ENCODE measurements around the gene P2RY12.

The P2RY12 gene

DNA sequence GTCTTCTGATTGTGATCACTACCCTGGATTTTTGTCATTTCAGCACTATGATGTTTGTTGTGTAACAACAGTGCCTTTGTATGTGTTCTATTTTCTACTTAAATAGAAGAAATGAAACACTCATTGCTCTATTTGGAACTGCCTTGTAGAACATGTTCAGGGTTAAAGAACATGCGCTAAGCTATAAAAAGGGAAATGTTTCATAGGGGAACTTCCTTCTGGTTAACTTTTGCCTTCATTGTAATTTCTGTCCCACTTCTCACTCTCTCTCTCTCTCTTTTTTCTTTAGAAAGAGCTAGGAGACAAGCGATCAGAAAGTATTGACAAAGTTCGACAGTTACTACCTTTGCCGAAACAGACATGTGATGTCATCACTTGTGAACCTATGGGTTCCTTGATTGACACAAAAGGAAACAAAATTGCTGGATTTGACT is at the start of gene P2RY12:
P2RY12 (minus strand) TSS at position 13 of the 434 bp plus-strand sequence. CDS start 45,908 bp downstream, outside the sequence.
- DNase-seq = no peak

DNA sequence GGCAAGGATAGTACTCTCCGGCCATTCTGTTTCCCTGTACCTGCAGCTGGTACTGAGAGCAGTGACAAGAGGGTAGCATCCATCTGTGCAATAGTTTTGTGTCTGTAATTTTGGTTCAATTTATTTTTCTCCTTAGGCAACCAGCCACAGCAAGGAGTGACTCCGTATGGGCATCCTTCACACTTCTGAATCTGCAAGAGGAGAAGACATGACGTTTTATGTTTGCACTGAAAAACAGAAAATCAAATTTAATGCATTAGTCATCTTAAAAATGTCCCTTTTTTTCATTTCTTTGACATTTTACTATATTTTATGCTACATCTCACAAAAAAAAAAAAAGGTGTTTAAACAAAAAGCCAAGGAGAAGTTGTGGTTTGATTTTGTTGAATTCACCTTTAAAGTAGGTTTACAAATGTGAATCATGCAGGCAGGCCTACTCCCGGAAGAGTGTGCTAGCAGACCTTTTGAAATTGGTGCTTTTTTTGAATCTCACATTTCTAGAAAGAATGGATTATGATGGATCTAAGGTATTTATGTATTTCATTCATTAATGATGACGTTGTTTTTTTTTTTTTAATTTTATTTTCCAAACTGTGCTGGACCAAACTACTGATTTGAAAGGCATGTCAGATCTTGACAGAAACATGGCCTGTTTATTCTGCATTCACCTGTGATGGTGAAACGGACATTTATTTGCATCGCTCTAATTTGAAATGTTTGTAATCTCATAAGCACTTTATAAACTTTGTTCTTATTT is 48.2 kb upstream of the P2RY12 start:
- no peak for DNase-seq

DNA sequence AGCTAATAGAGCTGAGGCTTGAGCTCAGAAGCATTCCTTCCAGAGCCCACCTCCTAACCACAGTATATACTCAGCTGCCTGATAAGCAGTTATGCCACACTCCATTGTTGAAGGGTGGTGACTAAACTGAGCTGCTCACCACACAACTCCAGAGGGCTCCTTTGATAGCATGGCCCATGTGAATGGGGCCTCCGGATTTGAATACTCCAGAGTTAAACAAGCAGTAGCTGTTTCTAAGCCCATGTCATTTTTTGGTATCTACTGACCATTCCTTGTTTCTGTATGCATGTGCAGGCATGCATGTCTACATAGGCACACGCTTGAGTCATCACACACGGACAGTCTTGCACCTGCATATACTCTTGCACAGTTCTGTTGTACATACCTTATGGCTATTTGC is 47.4 kb upstream of the P2RY12 start:
- no peak for DNase-seq

DNA sequence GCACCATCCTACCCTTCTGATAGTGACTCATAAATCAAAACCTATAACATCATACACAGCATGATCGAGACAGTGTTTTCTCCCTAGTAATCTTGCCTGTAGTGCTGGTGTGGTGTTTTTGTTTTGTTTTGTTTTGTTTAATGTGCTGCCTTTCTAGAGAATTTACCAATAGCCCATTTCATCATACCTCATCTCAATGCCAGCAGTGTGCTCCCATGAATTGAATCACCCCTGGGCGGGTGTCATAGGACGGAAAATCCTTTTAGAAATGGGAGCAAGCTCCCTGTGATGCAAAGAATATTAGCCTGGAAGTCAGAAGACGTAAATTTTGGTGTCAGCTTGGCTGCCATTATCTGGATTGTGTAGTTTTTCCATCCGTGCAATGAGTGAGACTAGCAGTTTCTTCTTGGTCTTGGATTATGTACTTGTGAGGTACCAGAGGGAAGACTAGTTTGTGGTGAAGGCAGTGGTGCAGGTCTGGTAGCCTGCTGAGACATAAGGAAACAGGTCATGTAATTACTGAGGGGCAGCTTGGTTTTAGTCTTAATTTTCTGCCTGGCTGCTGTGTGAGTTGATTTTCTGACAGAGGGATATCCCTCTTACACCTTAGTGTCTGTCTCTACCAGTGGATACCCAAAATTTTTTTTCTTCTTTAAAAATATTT is 46.4 kb upstream of the P2RY12 start:
- no peak for DNase-seq

DNA sequence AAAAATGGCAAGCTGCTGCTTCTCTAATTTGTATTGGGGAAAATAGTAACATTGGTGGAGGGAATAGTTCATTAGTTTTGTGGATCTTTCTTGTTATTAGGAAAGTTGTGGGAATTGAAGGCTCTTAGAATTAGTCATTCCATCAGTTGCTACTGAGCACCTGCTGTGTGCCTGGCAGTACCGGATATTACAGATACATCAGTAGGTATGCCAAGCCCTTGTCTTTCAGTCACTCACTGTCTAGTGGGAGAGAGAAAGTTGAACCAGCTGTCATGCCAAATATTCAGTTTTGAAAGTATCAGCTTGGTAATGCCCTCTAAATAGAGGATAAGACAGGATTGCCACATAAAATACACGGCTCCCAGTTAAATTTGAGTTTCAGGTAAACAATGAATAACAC is 43.8 kb upstream of the P2RY12 start:
- DNase-seq = no peak

DNA sequence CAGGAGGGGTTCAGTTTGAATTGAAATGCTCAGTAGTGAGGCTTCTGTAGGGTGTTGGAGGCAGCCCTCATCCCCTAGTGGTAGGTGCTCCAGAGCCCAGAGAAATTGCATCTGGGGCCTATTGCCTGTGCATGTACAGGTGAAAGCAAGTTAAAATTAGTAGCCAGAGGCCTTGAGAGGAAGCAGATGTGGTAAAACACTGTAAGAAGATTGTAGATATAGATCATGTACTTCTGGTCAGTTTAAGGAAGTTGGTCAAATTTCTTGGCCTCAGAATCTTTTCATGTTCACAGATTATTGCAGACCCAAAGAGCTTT is 41.7 kb upstream of the P2RY12 start:
- no peak for DNase-seq

DNA sequence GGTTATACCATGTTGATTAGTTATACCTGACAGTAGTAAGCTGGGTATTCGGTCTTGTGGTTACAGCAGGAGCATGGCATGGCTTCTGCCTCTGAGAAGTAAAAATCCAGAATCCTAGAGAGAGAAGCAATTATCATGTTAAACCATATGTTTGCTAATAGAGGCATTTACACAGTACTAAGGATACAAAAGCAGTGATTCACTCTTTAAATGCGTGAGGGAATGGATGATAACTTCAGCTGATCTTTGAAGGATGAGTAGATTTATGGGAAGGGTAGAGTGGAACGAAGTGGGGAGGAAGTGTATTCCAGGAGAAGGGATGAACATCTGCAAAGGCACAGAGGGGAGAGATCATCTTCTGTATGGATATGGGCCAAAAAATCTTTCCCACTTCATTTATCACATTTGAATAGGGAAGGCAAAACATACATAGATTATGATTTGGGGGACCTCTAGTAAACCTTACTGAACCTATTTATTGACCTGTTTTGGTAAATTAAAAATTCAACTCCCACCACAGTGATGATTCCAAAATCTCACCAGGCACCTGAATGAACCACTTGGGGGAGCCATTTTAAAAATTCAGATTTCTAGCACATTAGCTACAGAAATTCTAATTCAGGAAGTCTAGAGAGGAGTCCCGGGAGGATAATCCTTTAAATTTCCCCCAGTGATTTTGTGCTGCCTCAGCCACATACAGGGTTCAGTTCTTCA is 41.2 kb upstream of the P2RY12 start:
- no peak for DNase-seq

DNA sequence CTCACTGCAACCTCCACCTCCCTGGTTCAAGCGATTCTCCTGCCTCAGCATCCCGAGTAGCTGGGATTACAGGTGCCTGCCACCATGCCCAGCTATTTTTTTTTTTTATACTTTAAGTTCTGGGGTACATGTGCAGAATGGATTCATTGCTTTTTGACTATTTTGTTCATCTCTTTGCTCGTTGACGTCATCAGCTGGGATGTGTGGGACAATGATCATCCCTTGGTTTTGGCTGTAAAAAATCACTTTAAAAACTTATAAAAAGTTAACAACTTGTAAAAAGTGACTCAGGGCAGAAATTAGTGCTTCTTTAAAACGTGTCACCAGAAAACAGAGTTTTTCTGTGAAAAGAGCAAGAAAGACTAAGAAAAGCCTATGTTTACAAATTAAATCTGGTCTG is 38.5 kb upstream of the P2RY12 start:
- DNase-seq = no peak

DNA sequence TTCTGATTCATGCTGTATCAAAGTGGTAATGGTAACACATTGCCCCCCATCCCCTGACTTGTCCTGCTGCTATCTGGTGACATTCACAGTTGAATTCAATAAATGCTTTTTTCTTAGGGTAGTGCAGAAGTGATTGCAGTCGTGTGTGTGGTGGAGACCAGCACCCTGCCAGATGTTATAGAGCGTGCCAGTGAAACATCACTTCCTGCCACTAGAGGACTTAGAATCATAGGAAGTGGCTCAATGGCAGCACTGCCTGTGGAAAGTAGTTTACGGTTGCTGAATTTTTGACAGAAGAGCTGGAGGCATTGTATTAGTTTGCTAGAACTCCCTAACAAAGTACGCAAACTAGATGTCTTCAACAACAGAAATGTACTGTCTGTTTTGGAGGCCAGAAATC is 37.4 kb upstream of the P2RY12 start:
- no peak for DNase-seq

DNA sequence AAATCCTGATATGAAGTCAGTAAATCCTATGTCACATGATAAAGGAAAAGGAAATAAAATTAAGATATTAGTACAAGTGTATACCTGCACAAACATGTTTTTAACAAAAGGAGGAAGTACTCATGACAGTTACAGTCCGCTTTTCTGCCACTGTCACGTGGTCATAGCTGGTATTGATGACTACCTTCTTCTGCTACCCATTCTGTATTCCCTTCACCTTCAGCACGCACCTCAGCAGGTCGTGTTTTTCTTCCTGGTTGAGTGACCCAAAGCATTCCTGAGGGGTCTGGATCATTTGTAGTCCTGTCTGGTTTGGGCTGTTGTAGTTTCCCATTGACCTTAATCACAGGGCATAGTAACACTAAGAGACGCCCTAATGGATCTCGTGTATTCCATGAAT is 35.3 kb upstream of the P2RY12 start:
- no peak for DNase-seq

DNA sequence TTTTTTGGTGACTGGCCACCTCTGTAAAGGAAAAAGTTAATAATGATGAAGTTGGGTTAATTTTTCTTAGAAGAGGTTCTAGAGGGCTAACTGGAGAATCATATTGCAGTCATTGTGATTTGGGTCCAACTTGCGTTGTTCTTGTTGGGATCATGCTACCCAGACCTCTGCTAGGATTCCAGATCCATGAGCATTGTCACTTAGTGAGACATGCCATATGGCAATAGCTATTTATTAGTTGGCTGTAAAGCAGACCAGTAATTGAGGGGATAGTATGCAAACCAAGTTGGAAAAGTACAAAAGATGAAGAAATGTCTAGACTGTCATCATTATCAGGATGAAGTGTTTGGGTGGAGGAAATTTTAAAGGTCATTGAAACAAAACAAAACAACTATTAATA is 30.7 kb upstream of the P2RY12 start:
- no peak for DNase-seq

DNA sequence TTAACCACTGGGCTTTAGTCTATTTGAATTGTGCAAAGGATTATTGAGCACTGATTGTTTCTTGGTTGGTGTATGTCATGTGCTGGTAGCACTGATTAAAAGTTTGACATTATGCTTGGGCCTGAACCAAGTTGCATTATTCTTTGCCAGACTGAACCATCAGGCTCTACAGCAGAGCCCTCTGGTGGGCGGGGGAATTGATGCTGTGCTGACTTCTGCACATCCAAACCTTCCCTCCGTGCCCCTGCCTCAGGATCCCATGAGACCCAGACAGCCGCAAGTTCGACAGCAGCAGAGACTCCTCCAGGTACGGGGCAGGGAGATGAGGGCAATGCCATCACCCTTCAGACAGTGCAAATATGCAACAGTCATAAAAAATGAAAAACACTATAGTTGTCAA is 28.4 kb upstream of the P2RY12 start:
- no peak for DNase-seq

DNA sequence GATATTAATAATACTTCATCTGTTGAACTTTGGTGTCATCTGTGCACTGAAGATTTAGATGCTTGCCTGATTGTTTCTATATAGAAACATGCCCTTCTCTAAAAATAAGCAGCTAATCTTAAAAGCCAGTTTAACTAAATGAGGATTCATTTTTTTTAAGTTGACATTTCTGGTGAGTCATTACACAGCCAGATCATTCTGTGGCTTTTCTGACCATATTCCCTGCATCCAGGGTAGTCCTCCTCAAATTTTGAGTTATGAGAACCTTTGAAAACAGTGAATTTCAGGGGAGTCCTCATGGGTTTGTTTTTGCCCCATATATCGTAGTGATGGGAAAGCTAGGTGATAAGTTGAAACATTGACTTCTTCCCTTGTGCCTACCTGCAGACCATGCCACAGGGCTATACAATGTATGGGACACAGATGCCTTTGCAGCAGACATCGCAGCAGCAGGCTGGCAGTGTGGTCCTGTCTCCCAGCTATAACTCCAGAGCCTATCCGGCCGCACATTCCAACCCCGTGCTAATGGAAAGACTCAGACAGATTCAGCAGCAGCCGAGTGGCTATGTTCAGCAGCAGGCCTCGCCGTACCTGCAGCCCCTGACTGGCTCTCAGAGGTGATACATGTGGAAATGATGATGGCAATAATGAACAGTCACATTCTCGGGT is 26.5 kb upstream of the P2RY12 start:
- DNase-seq = no peak

DNA sequence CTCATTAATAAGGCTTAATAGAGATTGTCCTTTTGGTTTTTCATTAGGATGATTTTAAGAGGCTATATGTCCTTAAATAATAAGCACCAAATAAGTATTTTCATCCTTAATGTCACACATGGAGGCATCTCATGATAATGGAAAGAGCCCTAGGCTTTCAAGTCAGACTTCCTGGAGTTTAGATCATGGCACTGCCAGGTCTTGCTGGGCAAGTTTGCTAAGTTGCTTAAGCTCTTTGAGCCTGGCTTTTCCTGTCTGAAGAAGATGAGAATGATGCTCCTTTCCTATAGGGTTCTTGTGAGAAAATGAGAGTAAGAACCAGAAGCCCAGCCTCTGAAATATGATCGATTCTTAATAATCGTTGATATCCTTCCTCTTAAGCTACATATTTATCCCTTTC is 23.4 kb upstream of the P2RY12 start:
- no peak for DNase-seq

DNA sequence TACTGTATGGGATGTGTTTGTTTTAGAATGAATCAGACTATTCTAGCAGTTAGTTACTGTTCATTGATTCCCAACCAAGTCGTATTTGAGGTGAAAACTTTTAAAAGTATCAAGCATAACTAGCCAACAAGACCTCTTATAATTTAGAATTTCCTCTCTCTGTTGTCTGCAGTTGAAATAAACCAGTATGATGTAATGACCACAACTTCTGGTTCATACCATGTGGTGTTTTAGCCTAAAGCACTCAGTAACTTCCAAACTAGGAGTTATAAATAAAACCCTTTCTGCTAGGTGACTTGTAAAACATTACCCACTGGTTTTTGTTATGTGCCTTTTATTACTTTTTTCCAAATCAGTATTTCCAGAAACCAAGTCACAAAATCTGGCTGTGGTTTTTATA is 19.8 kb upstream of the P2RY12 start:
- no peak for DNase-seq

DNA sequence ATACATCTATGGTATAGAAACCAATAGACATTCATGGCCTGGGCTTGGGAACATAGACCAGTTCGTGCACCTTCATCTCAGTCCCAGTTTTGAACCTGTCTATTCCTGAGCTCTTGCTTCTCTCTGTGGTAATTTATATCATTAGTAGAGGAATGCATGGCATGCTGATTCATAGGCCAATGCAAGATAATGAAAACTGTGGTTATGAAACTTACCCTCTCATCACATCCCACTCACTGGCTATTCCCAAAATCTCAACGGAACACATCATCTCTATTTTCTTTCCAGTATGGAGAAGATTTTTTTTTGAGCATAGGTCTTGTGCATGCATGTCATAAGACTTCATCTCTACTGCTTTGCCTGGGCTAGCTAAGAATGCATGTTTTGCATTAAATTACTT is 18.7 kb upstream of the P2RY12 start:
- DNase-seq = no peak

DNA sequence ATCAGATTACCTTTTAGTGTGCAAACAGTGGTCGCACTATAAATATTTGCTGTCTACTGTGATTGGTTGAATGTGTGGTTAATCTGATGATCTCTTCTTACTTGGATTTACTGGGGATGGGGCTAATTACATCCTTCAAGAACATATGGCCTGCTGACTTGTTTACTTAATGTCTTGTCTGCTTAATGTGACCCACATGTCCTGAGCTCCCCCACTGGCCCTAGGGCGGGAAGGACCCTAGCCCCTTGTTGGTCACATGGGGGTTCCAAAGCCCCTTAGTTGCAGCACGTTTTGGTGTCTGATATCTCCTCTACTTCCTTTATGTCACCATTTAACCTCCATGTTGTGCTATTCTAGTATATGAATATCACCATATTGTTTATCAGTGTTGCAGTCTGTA is 17.8 kb upstream of the P2RY12 start:
- DNase-seq = no peak

DNA sequence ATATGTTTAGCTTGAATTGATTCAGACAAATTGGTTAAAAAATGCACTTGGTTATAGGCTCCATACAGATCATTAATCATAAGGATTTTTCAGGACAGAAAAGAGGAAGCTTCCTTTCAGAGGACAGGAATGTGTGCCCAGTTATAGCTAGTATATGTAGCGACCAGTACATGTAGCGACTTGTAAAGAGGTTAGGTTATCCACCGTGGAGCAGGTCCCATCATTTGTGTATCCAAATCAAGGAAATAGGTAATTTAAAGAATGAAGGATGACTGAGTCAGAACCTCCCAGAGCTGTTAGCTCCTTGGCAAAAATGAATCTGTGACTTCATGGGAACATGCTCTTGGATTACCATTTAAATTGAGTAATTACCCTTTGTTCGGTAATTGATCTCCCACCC is 15.8 kb upstream of the P2RY12 start:
- no peak for DNase-seq

DNA sequence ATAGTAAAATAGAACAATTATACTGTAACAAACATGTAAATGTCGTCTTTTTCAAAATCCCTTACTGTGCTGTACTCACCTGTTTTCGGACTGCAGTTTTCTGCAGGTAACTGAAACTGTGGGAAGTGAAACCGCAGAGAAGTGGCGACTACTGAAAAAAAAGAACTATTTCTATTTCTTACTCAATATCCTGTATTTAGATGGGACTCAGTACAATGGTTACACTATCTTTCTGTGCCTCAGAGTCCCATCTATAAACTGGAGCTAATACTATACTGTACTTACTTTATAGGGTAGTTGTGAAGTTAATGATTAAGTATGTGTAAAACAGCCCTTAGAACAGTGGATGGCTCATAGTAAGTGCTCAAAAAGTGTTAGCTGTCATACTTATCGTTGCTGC is 14.3 kb upstream of the P2RY12 start:
- no peak for DNase-seq

DNA sequence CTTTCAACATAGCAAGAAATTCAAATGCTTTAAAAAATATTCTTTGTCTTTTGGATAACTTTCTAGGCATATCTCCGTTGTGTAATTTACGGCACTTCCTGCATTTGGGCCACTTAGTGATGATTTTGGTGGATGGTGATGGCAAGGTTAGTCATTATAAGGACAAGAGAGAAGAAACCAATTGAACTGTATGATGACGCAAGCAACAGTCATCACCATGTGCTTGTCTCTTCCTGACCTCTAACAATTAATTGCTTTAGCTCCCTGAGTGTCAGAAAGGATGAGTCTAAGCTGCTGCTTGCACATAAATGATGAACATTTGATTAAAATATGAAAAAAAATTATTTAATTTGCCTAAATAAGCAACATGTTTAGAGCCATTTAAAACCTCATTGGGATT is 11.3 kb upstream of the P2RY12 start:
- no peak for DNase-seq

DNA sequence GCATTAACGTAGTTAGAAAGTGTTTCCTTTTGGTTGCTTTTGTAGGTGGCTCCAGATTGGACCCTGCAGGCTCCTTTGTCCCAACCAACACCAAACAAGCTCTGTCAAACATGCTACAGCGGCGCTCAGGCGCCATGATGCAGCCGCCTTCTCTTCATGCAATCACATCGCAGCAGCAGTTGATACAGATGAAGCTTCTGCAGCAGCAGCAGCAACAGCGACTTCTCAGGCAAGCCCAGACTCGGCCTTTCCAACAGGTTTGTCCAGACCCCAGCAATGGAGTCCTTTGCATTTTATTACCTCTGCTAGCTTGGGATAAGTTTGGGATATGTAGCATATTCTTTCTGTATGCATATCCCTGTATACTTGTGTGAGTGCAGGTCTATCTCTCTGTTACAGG is 10.1 kb upstream of the P2RY12 start:
- no peak for DNase-seq

DNA sequence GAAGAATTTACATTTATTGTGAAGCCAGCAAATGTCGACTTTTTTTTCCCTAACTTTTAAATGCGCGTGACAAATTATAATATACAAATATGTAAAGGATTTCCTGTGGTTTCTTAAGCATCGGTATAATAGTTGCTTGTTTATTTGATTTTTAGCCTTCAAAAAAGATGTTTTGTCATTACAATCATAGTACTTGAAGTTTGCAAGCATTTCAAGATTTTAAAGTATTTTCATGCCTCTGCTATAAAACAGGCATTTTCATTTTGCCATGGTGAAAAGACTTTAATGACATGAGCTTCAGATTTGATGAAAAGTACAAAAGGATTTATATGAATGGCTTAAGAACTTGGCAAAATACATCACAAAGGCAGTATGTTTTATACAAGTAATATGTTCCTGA is 9.4 kb upstream of the P2RY12 start:
- DNase-seq = no peak

DNA sequence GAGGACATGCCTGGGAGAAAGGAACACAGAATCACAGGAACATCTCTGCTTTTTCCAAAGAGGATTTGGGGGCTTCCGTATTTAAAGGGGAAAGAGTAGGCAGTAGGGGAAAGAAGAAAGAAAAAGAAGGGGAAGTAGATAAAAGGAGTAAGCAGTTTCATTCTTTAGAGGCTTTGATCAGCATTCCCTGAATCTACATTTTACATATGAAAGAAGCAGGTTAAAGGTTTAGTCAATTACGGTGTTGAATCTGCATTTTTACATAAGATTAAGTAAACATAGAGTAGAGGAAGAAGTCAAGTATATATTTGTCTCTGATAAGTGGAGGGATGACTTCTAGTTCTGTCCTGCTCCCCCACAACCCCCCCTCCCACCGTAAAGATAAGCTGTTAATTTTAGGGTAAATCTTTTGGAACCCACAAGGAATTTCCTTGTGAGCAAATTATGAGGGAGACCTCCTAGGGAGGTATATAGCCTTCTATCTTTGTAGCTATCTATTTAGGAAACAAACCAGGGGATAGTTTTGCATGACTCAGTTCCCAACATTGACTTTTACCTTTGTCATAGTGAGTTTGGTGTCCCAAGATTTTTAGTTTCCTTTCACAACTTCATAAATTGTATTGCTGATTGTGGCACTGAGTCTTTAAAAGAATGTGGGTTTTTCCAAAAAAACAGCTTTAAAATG is 8.7 kb upstream of the P2RY12 start:
- DNase-seq = no peak
